HepG2 (cell line): ENCODE data around the gene CLIC4. TPM values are rescaled to one million over a fixed set of nuclear protein-coding genes. Genes with fewer than 3 reads are reported as not detected.

ENCODE experiments used
- CEBPG ChIP-seq: IDR thresholded peaks from 2 replicates; pipeline ENCODE4 v1.6.1; 2016
- CHCHD3 ChIP-seq: sonication (generic); formaldehyde crosslinking; IDR thresholded peaks from 2 replicates; pipeline ENCODE4 v1.8.0; 2022; ENCODE audit warnings: mild to moderate bottlenecking, missing genetic modification reagents, moderate library complexity
- KDM5A ChIP-seq: fragments of 200-600 bp; sonication (generic); IDR thresholded peaks from 2 replicates; pipeline ENCODE4 v1.7.0; 2018; ENCODE audit warnings: antibody characterized with exemption, mild to moderate bottlenecking, low read length, borderline replicate concordance
- MTF1 ChIP-seq: sonication (generic); formaldehyde crosslinking; IDR thresholded peaks from 2 replicates; pipeline ENCODE4 v1.5.0; 2020; ENCODE audit warnings: missing genetic modification reagents
- NFATC3 ChIP-seq: sonication (generic); formaldehyde crosslinking; IDR thresholded peaks from 2 replicates; pipeline ENCODE4 v1.5.1; 2020; ENCODE audit warnings: mild to moderate bottlenecking, missing genetic modification reagents
- PHB2 ChIP-seq: fragments of 450-650 bp; IDR thresholded peaks from 2 replicates; pipeline ENCODE4 v1.6.1; 2018; ENCODE audit not compliant: partially characterized antibody
- TP53 ChIP-seq: sonication (generic); formaldehyde crosslinking; conservative IDR thresholded peaks from 2 replicates; pipeline ENCODE4 v1.4.0; 2020; ENCODE audit warnings: missing genetic modification reagents
- ZNF232 ChIP-seq: sonication (generic); formaldehyde crosslinking; IDR thresholded peaks from 2 replicates; pipeline ENCODE4 v1.4.0; 2020; ENCODE audit warnings: missing genetic modification reagents, borderline replicate concordance
- ZNF276 ChIP-seq: sonication (generic); formaldehyde crosslinking; IDR thresholded peaks from 2 replicates; pipeline ENCODE4 v1.4.0; 2020; ENCODE audit warnings: mild to moderate bottlenecking, low read depth, missing genetic modification reagents
- ZNF510 ChIP-seq: sonication (generic); formaldehyde crosslinking; IDR thresholded peaks from 2 replicates; pipeline ENCODE4 v1.4.0; 2020; ENCODE audit warnings: low read depth, mild to moderate bottlenecking, missing genetic modification reagents
- ZNF777 ChIP-seq: sonication (generic); formaldehyde crosslinking; IDR thresholded peaks from 2 replicates; pipeline ENCODE4 v1.4.0; 2020; ENCODE audit warnings: missing genetic modification reagents
- ZNF792 ChIP-seq: IDR thresholded peaks from 2 replicates; pipeline ENCODE4 v1.6.1; 2016
- polyA plus RNA-seq, 8 experiments: library from polyadenylated mRNA; depleted of rRNA in 3 of 8; stranded (reverse) in 7 of 8; unstranded in 1 of 8; fragments of >200 nt; fragmentation: Illumina TruSeq in 4 of 8; extraction: Trizol in 4 of 8; gene quantifications; 2 replicates each; pipeline versions ENCODE4 v1.2.1 to v1.2.3, GENCODE V29; 2011 to 2016; ENCODE audit warnings: low read depth in 4 of 8, missing spikeins in 1 of 8, mixed read lengths in 1 of 8; ENCODE audit not compliant: insufficient read depth in 1 of 8
- total RNA-seq, 5 experiments: library from RNA; depleted of rRNA; stranded (reverse); fragments of >200 nt; fragmentation: Illumina TruSeq; extraction: Trizol; gene quantifications; 2 replicates each; pipeline ENCODE4 v1.2.3, GENCODE V29; 2016; ENCODE audit warnings: low read depth in 1 of 5
- TF ChIP-seq, protein P1 (sequence below): sonication (generic); formaldehyde crosslinking; IDR thresholded peaks from 2 replicates; pipeline ENCODE4 v1.4.0; 2020; ENCODE audit warnings: missing genetic modification reagents

The CLIC4 gene
- total and polyA plus RNA-seq, 2 of the 13 experiments (the other 11 are each of a cell fraction or from before 2014, with no cell fraction given) = 23.3 to 77.4 TPM

DNA sequence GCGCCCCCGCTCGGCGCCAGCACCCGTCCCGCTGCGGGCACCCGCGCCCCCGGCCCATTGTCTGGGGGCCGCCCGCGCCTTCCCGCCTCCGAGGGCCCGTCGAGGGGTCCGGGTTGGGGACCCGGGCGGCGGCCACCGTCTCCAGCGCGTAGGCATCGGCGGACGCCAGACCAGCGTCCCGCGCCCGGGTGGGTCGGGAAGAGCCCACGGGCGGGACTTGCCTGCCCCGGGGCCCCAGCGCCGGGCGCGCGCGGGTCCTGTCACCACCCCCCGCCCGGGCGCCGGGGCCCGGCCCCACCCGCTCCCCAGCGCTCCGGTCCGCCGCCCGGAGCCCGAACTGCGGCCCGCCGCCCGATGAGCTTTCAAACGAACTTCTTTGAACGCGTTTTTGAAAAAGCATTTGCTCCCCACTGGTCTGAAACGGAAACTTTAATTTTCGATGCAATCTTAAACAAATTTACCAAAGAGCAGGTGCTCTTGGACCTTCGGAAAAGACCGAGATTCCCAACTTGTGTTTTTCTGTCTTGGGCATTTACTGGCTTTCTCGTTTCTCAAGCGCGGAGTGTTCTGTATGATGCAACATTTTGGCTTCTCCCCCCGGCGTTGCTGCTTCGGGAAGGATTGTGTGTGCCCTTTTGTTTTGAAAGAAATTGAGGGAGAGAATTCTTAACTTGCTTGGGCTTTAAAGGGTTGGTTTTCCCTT lies 615 bp downstream of the CLIC4 start (continued):
- TF ChIP-seq, protein P1, sequence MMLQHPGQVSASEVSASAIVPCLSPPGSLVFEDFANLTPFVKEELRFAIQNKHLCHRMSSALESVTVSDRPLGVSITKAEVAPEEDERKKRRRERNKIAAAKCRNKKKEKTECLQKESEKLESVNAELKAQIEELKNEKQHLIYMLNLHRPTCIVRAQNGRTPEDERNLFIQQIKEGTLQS (CRISPR knock-in tag) = 0 out of 2 replicates have a peak, but pooled peaks have one; percentile 18
- TF ChIP-seq ZNF792 (CRISPR knock-in tag) = 0 out of 2 replicates have a peak, but pooled peaks have one; percentile 19
- TF ChIP-seq ZNF777 = peak; percentile 13
- peak; percentile 89 for TF ChIP-seq CEBPG
- no peak for TF ChIP-seq CHCHD3
- TF ChIP-seq PHB2 = no peak
- TF ChIP-seq ZNF276 (CRISPR knock-in tag) = no peak
- TF ChIP-seq TP53 (CRISPR knock-in tag) = no peak
- TF ChIP-seq KDM5A = peak; percentile 35; the same call in 1 of the 2 replicates
- no peak for TF ChIP-seq NFATC3 (CRISPR knock-in tag)
- 0 out of 2 replicates have a peak, but pooled peaks have one; percentile 8 for TF ChIP-seq ZNF232 (CRISPR knock-in tag)
- no peak for TF ChIP-seq MTF1 (CRISPR knock-in tag)
- 0 out of 2 replicates have a peak, but pooled peaks have one; percentile 36 for TF ChIP-seq ZNF510 (CRISPR knock-in tag)
